ENCODE results near the gene AFG1L.

- TF ChIP-seq GABPA (IDR thresholded peaks at IDR 0.05; ENCODE audit: low read depth): no peak
- TF ChIP-seq POLR2AphosphoS5 (IDR thresholded peaks at IDR 0.05; ENCODE audit: low read depth): no peak
Measured at GRCh38 chr6:108260126-108260808, 34.6 kb upstream of the AFG1L start.

Data from HL-60 (cell line).